Activated T-helper 1 cell treated with anti-CD3 and anti-CD28 coated beads, Interleukin-12 subunit alpha, Interleukin-12 subunit beta, Interleukin-2, Interleukin-4 antibody, amounts not matched to agents 30 ng/mL and 10 ng/mL and 1 ng/mL, durations not matched to agents 14 hours and 24 hours and 36 hours (primary cell): ENCODE measurements around the gene URGCP. TPM values are rescaled to one million over a fixed set of nuclear protein-coding genes. Genes with fewer than 3 reads are reported as not detected.
"Not testable (repeated sequence)": the region's sequence is repeated elsewhere in the genome, so short reads cannot be mapped to it uniquely, and the experiment has no call there.

Experiments used
- DNase-seq: peaks from one replicate; pipeline ENCODE4 v3.0.0; 2021; ENCODE audit warnings: low spot score
- H3K27ac Mint-ChIP-seq: one replicate; pipeline ENCODE4 v1.8.0; 2021; ENCODE audit warnings: mild to moderate bottlenecking, mixed read lengths
- H3K27me3 Mint-ChIP-seq: one replicate; pipeline ENCODE4 v1.8.0; 2022; ENCODE audit warnings: mild to moderate bottlenecking, moderate library complexity, mixed read lengths; ENCODE audit not compliant: insufficient read depth
- H3K36me3 Mint-ChIP-seq: one replicate; pipeline ENCODE4 v1.8.0; 2021; ENCODE audit warnings: low read depth, mixed read lengths
- H3K4me1 Mint-ChIP-seq: one replicate; pipeline ENCODE4 v1.8.0; 2021; ENCODE audit warnings: low read depth, mixed read lengths
- H3K4me3 Mint-ChIP-seq: one replicate; pipeline ENCODE4 v1.8.0; 2021; ENCODE audit warnings: mild to moderate bottlenecking, moderate library complexity, mixed read lengths
- H3K9me3 Mint-ChIP-seq: one replicate; pipeline ENCODE4 v1.8.0; 2021; ENCODE audit warnings: mixed read lengths
- intact Hi-C: fragments of 100-400 bp; cut with micrococcal nuclease; formaldehyde crosslinking; loops from one replicate; pipeline ENCODE4 v1.15.1; 2024
- total RNA-seq: library from RNA; stranded (reverse); gene quantifications from 2 replicates; pipeline ENCODE4 v1.2.3, GENCODE V29; 2022

URGCP gene
- total RNA-seq, 1 donor from 2014 or later = 32.2 TPM

- Mint-ChIP-seq H3K9me3 (no peaks in the 10 kb centered on the region), H3K4me1 (peaks cover 30% of the 10 kb centered on the region), H3K27me3 (no peaks in the 10 kb centered on the region), H3K27ac (peak overlapping the region; percentile 97), H3K4me3 (peak overlapping the region; percentile 95), H3K36me3 (peaks cover 3% of the 10 kb centered on the region)
- intact Hi-C loops = loop anchor here (10.0 kb wide), 1 partner anchor 589 kb away; the partner anchor contains the start of gene NUDCD3
- no peak for DNase-seq
These were observed 1.0 kb downstream of the URGCP start for GRCh38 chr7:43905209-43905946.

GRCh38 chr7:43904533-43905208 is 1.7 kb downstream of the URGCP start:
- Mint-ChIP-seq H3K9me3 (no peaks in the 10 kb centered on the region), H3K27me3 (no peaks in the 10 kb centered on the region), H3K4me1 (peaks cover 30% of the 10 kb centered on the region), H3K27ac (no peak overlapping the region), H3K4me3 (peak overlapping the region; percentile 95), H3K36me3 (peaks cover 3% of the 10 kb centered on the region)
- intact Hi-C loops = loop anchor here (10.0 kb wide), 1 partner anchor 590 kb away; the partner anchor contains the start of gene NUDCD3
- no peak for DNase-seq

- Mint-ChIP-seq H3K9me3 (no peaks in the 10 kb centered on the region), H3K36me3 (no peaks in the 10 kb centered on the region), H3K27me3 (no peaks in the 10 kb centered on the region), H3K4me1 (peaks cover 30% of the 10 kb centered on the region), H3K4me3 (no peak overlapping the region), H3K27ac (no peak overlapping the region)
- no peak for DNase-seq
- intact Hi-C loops = loop anchor here (10.0 kb wide), 1 partner anchor 592 kb away; the partner anchor contains the start of gene NUDCD3
These were observed 3.8 kb downstream of the URGCP start for GRCh38 chr7:43902542-43903054.

- H3K36me3 Mint-ChIP-seq = peaks cover 12% of the 10 kb centered on the region
- H3K27me3 Mint-ChIP-seq, intact Hi-C loops, H3K4me3 Mint-ChIP-seq, H3K9me3 Mint-ChIP-seq, H3K4me1 Mint-ChIP-seq, DNase-seq, H3K27ac Mint-ChIP-seq: not testable (repeated sequence)
These were observed 7.8 kb downstream of the URGCP start for GRCh38 chr7:43898571-43898970.

- H3K4me3 Mint-ChIP-seq = no peak overlapping the region
- no peaks in the 10 kb centered on the region for H3K27me3 Mint-ChIP-seq
- no peak for DNase-seq
- no peak overlapping the region for H3K27ac Mint-ChIP-seq
- no peaks in the 10 kb centered on the region for H3K9me3 Mint-ChIP-seq
- H3K4me1 Mint-ChIP-seq = peaks cover 9% of the 10 kb centered on the region
- intact Hi-C loops = no loop called here
- H3K36me3 Mint-ChIP-seq = peaks cover 14% of the 10 kb centered on the region
These were observed 10.5 kb downstream of the URGCP start for GRCh38 chr7:43895847-43896415.

- Mint-ChIP-seq H3K4me1 (peaks cover 18% of the 10 kb centered on the region), H3K9me3 (no peaks in the 10 kb centered on the region), H3K27me3 (no peaks in the 10 kb centered on the region), H3K27ac (no peak overlapping the region), H3K4me3 (no peak overlapping the region), H3K36me3 (peaks cover 12% of the 10 kb centered on the region)
- DNase-seq = no peak
- intact Hi-C loops = no loop called here
These were observed 15.1 kb downstream of the URGCP start for GRCh38 chr7:43891069-43891955.

- intact Hi-C loops = no loop called here
- H3K27me3 Mint-ChIP-seq = no peaks in the 10 kb centered on the region
- DNase-seq = no peak
- H3K9me3 Mint-ChIP-seq = no peaks in the 10 kb centered on the region
- peaks cover 10% of the 10 kb centered on the region for H3K36me3 Mint-ChIP-seq
- H3K27ac Mint-ChIP-seq = no peak overlapping the region
- peaks cover 18% of the 10 kb centered on the region for H3K4me1 Mint-ChIP-seq
- H3K4me3 Mint-ChIP-seq = no peak overlapping the region
These were observed 15.9 kb downstream of the URGCP start for GRCh38 chr7:43890468-43890867.

- Mint-ChIP-seq H3K27ac (no peak overlapping the region), H3K36me3 (peaks cover 7% of the 10 kb centered on the region), H3K4me3 (no peak overlapping the region), H3K9me3 (no peaks in the 10 kb centered on the region), H3K4me1 (peaks cover 18% of the 10 kb centered on the region), H3K27me3 (no peaks in the 10 kb centered on the region)
- no peak for DNase-seq
- intact Hi-C loops = no loop called here
These were observed 17.1 kb downstream of the URGCP start for GRCh38 chr7:43888993-43889945.

GRCh38 chr7:43884617-43885016 is 21.8 kb downstream of the URGCP start:
- no peak for DNase-seq
- peaks cover 7% of the 10 kb centered on the region for H3K4me1 Mint-ChIP-seq
- intact Hi-C loops = no loop called here
- H3K27ac Mint-ChIP-seq = no peak overlapping the region
- H3K36me3 Mint-ChIP-seq = peaks cover 28% of the 10 kb centered on the region
- no peak overlapping the region for H3K4me3 Mint-ChIP-seq
- no peaks in the 10 kb centered on the region for H3K9me3 Mint-ChIP-seq
- no peaks in the 10 kb centered on the region for H3K27me3 Mint-ChIP-seq

GRCh38 chr7:43884209-43884608 is 22.2 kb downstream of the URGCP start:
- no peak for DNase-seq
- Mint-ChIP-seq H3K4me1 (peaks cover 3% of the 10 kb centered on the region), H3K27me3 (no peaks in the 10 kb centered on the region), H3K27ac (no peak overlapping the region), H3K36me3 (peaks cover 28% of the 10 kb centered on the region), H3K4me3 (no peak overlapping the region), H3K9me3 (no peaks in the 10 kb centered on the region)
- intact Hi-C loops = no loop called here

GRCh38 chr7:43880596-43880995 is 25.8 kb downstream of the URGCP start:
- H3K4me1 Mint-ChIP-seq = no peaks in the 10 kb centered on the region
- no peaks in the 10 kb centered on the region for H3K27me3 Mint-ChIP-seq
- no peak overlapping the region for H3K27ac Mint-ChIP-seq
- intact Hi-C loops = no loop called here
- no peak for DNase-seq
- H3K4me3 Mint-ChIP-seq = no peak overlapping the region
- H3K36me3 Mint-ChIP-seq = peaks cover 34% of the 10 kb centered on the region
- H3K9me3 Mint-ChIP-seq = no peaks in the 10 kb centered on the region
